Measurements from ENCODE around the gene ERBB4.
"Not testable (repeated sequence)": the region's sequence is repeated elsewhere in the genome, so short reads cannot be mapped to it uniquely, and the experiment has no call there.

ERBB4 gene

GRCh38 chr2:212133337-212133736 lies 405.3 kb downstream of the ERBB4 start:
- DNase-seq = no peak

- DNase-seq = no peak
Observed at GRCh38 chr2:212124598-212124997, 414.0 kb downstream of the ERBB4 start.

GRCh38 chr2:212119591-212119990 lies 419.0 kb downstream of the ERBB4 start:
- DNase-seq = no peak

GRCh38 chr2:212117926-212118325 lies 420.7 kb downstream of the ERBB4 start:
- peak; percentile 5 for DNase-seq

- no peak for DNase-seq
Observed at GRCh38 chr2:212114489-212114888, 424.1 kb downstream of the ERBB4 start.

GRCh38 chr2:212112401-212112800 lies 426.2 kb downstream of the ERBB4 start:
- DNase-seq = no peak

GRCh38 chr2:212109792-212110680 lies 428.6 kb downstream of the ERBB4 start:
- no peak for DNase-seq

- DNase-seq = no peak
Observed at GRCh38 chr2:212109217-212109616, 429.4 kb downstream of the ERBB4 start.

GRCh38 chr2:212107989-212108388 lies 430.6 kb downstream of the ERBB4 start:
- DNase-seq = no peak

- DNase-seq = no peak
Observed at GRCh38 chr2:212107014-212107413, 431.6 kb downstream of the ERBB4 start.

GRCh38 chr2:212106536-212106935 lies 432.1 kb downstream of the ERBB4 start:
- DNase-seq = not testable (repeated sequence)

- no peak for DNase-seq
Observed at GRCh38 chr2:212099658-212100057, 438.9 kb downstream of the ERBB4 start.

GRCh38 chr2:212098966-212099365 lies 439.6 kb downstream of the ERBB4 start:
- no peak for DNase-seq

- no peak for DNase-seq
Observed at GRCh38 chr2:212097001-212097400, 441.6 kb downstream of the ERBB4 start.

- DNase-seq = no peak
Observed at GRCh38 chr2:212089873-212090272, 448.7 kb downstream of the ERBB4 start.

- DNase-seq = no peak
Observed at GRCh38 chr2:212088353-212088752, 450.2 kb downstream of the ERBB4 start.

GRCh38 chr2:212083492-212083891 lies 455.1 kb downstream of the ERBB4 start:
- DNase-seq = no peak

- DNase-seq = no peak
Observed at GRCh38 chr2:212078103-212078502, 460.5 kb downstream of the ERBB4 start.

GRCh38 chr2:212076456-212076855 lies 462.1 kb downstream of the ERBB4 start:
- DNase-seq = no peak

- DNase-seq = peak; percentile 79
Observed at GRCh38 chr2:212073360-212073759, 465.2 kb downstream of the ERBB4 start.

GRCh38 chr2:212066546-212066945 lies 472.1 kb downstream of the ERBB4 start:
- no peak for DNase-seq

- no peak for DNase-seq
Observed at GRCh38 chr2:212064318-212064717, 474.3 kb downstream of the ERBB4 start.

- no peak for DNase-seq
Observed at GRCh38 chr2:212052412-212053159, 486.0 kb downstream of the ERBB4 start.

- DNase-seq = no peak
Observed at GRCh38 chr2:212050871-212051270, 487.7 kb downstream of the ERBB4 start.
